Measurements from ENCODE around the gene SNX17. TPM values are rescaled to one million over a fixed set of nuclear protein-coding genes. Genes with fewer than 3 reads are reported as not detected.
A peak's percentile ranks its signal among the peaks of the same experiment; 100 is the strongest.
"Not testable (repeated sequence)": the region's sequence is repeated elsewhere in the genome, so short reads cannot be mapped to it uniquely, and the experiment has no call there.

The SNX17 gene
- total RNA-seq, 1 experiment from 2014 or later: 116 TPM

GRCh38 chr2:27351802-27352598 is 18.4 kb upstream of the SNX17 start:
- no peak for ATAC-seq
- in situ Hi-C loops (cut with HindIII; ENCODE audit: low pct_unique_long_range_greater_than_20kb, low sequenced_read_pairs): no loop called here
- POLR2A ChIA-PET: no interaction called here
- intact Hi-C loops (cut with micrococcal nuclease; ENCODE audit: unreplicated experiment): no loop called here
- TSS peak; percentile 13 for BruUV-seq (replicated peaks)
- H3K9me3 ChIP-seq (ENCODE audit: control insufficient read depth, insufficient read depth, low read depth, low read length): no peaks in the 10 kb centered on the region
- no peak overlapping the region for H3K4me3 ChIP-seq (ENCODE audit: low read depth in 2 of 2, low read length in 2 of 2)
- no peak for TF ChIP-seq REST (IDR thresholded peaks at IDR 0.05; ENCODE audit: insufficient read depth in 1 of 2, low read depth in 2 of 2, low read length in 1 of 2)
- TF ChIP-seq POLR2AphosphoS5 (IDR thresholded peaks at IDR 0.05; ENCODE audit: low read depth, low read length): no peak
- DNase-seq (ENCODE audit: low read depth, low spot score): no peak
- H3K27ac ChIP-seq (ENCODE audit: low read length): no peak overlapping the region
- H3K4me1 ChIP-seq (ENCODE audit: control insufficient read depth, insufficient read depth, low read length): peaks cover 19% of the 10 kb centered on the region
- no peaks in the 10 kb centered on the region for H3K27me3 ChIP-seq (ENCODE audit: control insufficient read depth, insufficient read depth, low read length)
- CTCF ChIA-PET: interaction anchor here (0.5 to 0.6 kb wide), 2 partner anchors 8 to 49 kb away, joined by 4 to 5 read pairs; no protein-coding TSS in a partner anchor
- H3K36me3 ChIP-seq (ENCODE audit: control insufficient read depth, insufficient read depth, low read length): no peaks in the 10 kb centered on the region; the same call in 1 of the 2 replicates

- CTCF ChIA-PET; H3K36me3 ChIP-seq (ENCODE audit: control insufficient read depth, insufficient read depth, low read length); intact Hi-C loops (cut with micrococcal nuclease; ENCODE audit: unreplicated experiment); H3K9me3 ChIP-seq (ENCODE audit: control insufficient read depth, insufficient read depth, low read depth, low read length); ATAC-seq; H3K27me3 ChIP-seq (ENCODE audit: control insufficient read depth, insufficient read depth, low read length); BruUV-seq (replicated peaks); in situ Hi-C loops (cut with HindIII; ENCODE audit: low pct_unique_long_range_greater_than_20kb, low sequenced_read_pairs); DNase-seq (ENCODE audit: low read depth, low spot score); H3K4me3 ChIP-seq (ENCODE audit: low read depth in 2 of 2, low read length in 2 of 2); H3K27ac ChIP-seq (ENCODE audit: low read length): not testable (repeated sequence)
- peaks cover 19% of the 10 kb centered on the region for H3K4me1 ChIP-seq (ENCODE audit: control insufficient read depth, insufficient read depth, low read length)
- POLR2A ChIA-PET: interaction anchor here (0.6 to 1.2 kb wide), 4 partner anchors 20 to 1613 kb away, joined by 3 to 6 read pairs (median 4); partner anchors contain the start of gene MPV17
These were observed 17.0 kb upstream of the SNX17 start for GRCh38 chr2:27353386-27353761.

GRCh38 chr2:27353762-27354596 is 16.4 kb upstream of the SNX17 start:
- no peaks in the 10 kb centered on the region for H3K27me3 ChIP-seq (ENCODE audit: control insufficient read depth, insufficient read depth, low read length)
- H3K9me3 ChIP-seq (ENCODE audit: control insufficient read depth, insufficient read depth, low read depth, low read length): no peaks in the 10 kb centered on the region
- no peak for DNase-seq (ENCODE audit: low read depth, low spot score)
- no peaks in the 10 kb centered on the region; the same call in 1 of the 2 replicates for H3K36me3 ChIP-seq (ENCODE audit: control insufficient read depth, insufficient read depth, low read length)
- BruUV-seq (replicated peaks): no TSS peak
- intact Hi-C loops (cut with micrococcal nuclease; ENCODE audit: unreplicated experiment) (no loop called here), in situ Hi-C loops (cut with HindIII; ENCODE audit: low pct_unique_long_range_greater_than_20kb, low sequenced_read_pairs) (no loop called here)
- H3K27ac ChIP-seq (ENCODE audit: low read length): no peak overlapping the region; the same call in 1 of the 2 replicates
- no peak for ATAC-seq
- H3K4me1 ChIP-seq (ENCODE audit: control insufficient read depth, insufficient read depth, low read length): peaks cover 19% of the 10 kb centered on the region
- no peak for TF ChIP-seq TCF7L2 (IDR thresholded peaks at IDR 0.05; ENCODE audit: low read depth, low read length)
- TF ChIP-seq CTCF (IDR thresholded peaks at IDR 0.05): no peak
- TF ChIP-seq POLR2AphosphoS5 (IDR thresholded peaks at IDR 0.05; ENCODE audit: low read depth, low read length): no peak
- no peak for TF ChIP-seq SIN3A (IDR thresholded peaks at IDR 0.05; ENCODE audit: borderline replicate concordance, insufficient read depth, low read depth, low read length)
- no peak for TF ChIP-seq REST (IDR thresholded peaks at IDR 0.05; ENCODE audit: insufficient read depth in 1 of 2, low read depth in 2 of 2, low read length in 1 of 2)
- no peak overlapping the region for H3K4me3 ChIP-seq (ENCODE audit: low read depth in 2 of 2, low read length in 2 of 2)
- POLR2A ChIA-PET: interaction anchor here (0.6 to 1.2 kb wide), 2 partner anchors 11 to 31 kb away, joined by 3 to 6 read pairs; partner anchors contain the start of gene MPV17
- CTCF ChIA-PET: interaction anchor here (0.6 kb wide), 1 partner anchor 24 kb away, joined by 4 read pairs; no protein-coding TSS in a partner anchor
